Stimulated activated CD8-positive, alpha-beta memory T cell treated with anti-CD3 and anti-CD28 coated beads, Interleukin-15, amount 100 ng/mL, for 1 hour (primary cell): Measurements from ENCODE around the gene SYT11.
"Not testable (repeated sequence)": the region's sequence is repeated elsewhere in the genome, so short reads cannot be mapped to it uniquely, and the experiment has no call there.

Source experiments
- DNase-seq: peaks from one replicate; pipeline ENCODE4 v3.0.0-alpha.2; 2020; ENCODE audit warnings: low read depth

SYT11 gene

DNA sequence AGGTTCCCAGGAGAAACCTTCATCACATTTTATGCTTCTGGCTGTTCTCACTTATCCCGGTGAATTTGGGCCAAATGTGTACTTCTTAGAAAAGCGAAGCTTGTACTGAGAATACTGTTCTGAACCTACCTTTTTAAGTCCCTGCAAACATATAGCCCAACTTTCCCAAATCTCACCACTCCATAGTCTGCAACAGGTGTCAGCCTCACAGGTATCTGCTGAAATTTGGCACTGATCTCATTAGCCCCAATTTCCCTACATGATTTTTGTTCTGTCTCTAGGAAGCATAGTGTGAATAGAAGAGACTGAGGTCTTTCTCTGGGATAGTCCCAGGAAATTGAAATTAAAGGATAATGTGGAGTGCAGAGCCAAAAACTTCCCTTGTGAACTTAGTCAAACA, 40.3 kb downstream of the SYT11 start:
- DNase-seq = no peak

DNA sequence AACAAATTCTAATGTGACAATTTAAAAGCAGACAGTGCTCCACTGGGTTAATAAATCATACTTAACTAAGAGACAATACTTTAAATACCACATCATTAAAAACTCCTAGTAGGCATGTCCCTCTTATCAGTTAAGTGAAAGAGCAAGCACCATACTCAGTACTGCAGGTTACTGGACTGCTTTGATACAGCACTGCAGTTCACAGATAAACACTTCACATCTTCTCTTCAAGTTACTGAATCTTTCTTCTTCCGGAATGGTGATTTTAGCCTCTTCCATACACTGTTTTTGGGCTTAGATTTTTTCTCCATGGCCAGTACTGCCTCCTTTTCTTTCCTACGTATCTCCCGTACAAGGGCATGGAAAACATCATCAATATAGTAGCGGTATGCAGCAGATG, 40.8 kb downstream of the SYT11 start:
- DNase-seq = no peak

DNA sequence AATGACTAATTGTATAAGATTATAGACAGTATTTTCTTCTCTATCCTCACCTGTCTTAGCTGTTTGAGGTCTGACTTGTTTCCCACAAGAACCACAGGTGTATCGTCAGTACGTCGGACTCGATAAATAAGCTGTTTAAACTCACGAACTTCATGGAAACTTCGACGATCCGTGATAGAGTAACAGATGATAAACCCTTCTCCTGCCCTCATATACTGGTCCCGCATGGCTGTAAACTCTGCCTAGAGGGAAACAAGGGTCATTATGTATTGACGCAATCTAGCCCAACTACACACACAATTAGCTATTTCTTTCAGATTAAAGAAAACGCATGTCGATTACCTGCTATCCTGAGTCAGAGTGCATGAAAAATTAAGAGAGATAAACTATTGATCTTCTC, 44.9 kb downstream of the SYT11 start:
- no peak for DNase-seq

DNA sequence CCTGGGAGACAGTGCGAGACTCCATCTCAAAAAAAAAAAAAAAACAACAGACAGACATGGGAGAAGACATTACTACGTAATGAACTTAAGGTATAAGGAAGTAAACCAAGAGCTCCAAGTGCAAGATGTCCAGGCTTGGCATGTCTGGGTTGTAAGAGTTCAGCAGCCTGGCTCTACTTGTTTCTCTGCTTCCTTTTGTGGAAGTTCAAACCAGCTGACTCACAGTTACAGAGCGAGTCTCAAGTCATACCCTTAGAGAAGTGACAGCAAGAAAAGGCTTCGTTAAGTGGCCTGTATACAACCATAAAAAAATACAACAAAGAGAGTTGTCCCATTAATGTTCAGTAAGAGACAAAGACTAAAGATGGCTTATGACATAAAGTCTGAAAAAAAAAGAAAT, 50.5 kb downstream of the SYT11 start:
- no peak for DNase-seq

DNA sequence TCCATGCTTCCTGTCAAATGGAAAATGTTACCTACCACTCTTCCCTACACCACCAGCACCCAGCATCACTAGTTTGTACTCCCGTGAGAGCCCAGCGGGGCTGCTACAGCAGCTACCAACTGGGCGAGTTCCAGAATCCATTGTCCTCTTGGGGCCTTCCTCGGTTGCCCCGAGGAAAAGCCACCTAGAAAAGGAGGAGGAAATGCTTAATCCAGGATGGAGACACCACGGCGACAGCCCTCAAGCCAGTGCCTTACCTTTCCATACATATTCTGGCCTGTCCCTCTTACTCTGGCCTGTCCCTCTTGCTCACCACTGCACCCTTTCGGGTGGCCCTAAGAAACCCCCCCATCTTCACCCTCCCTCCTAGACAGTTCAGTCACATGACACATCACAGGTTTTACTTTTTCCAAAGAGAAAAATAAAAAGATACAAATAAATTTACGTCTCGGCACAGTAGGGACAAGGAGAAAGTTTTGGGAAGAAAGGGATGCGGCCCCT, 51.3 kb downstream of the SYT11 start:
- DNase-seq = no peak

- DNase-seq = peak; percentile 69
Measured at GRCh38 chr1:155911156-155912055, 52.0 kb downstream of the SYT11 start, which contains the start of gene RIT1. RIT1 (minus strand) TSS chr1:155911349; CDS start chr1:155910761, 588 bp downstream.

DNA sequence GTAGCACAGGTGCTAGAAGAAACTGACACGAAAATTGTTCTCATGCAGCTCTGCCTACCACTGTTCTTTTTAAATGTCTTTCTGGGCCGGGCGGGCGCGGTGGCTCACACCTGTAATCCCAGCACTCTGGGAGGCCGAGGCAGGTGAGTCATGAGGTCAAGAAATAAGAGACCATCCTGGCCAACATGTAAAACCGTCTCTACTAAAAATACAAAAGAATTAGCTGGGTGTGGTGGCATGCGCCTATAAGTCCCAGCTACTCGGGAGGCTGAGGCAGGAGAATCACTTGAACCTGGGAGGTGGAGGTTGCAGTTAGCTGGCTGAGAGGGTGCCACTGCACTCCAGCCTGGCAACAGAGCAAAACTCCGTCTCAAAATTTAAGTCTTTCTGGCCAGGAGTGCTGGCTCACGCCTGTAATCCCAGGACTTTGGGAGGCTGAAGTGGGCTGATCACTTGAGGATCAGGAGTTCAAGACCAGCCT, 52.7 kb downstream of the SYT11 start:
- no peak for DNase-seq

DNA sequence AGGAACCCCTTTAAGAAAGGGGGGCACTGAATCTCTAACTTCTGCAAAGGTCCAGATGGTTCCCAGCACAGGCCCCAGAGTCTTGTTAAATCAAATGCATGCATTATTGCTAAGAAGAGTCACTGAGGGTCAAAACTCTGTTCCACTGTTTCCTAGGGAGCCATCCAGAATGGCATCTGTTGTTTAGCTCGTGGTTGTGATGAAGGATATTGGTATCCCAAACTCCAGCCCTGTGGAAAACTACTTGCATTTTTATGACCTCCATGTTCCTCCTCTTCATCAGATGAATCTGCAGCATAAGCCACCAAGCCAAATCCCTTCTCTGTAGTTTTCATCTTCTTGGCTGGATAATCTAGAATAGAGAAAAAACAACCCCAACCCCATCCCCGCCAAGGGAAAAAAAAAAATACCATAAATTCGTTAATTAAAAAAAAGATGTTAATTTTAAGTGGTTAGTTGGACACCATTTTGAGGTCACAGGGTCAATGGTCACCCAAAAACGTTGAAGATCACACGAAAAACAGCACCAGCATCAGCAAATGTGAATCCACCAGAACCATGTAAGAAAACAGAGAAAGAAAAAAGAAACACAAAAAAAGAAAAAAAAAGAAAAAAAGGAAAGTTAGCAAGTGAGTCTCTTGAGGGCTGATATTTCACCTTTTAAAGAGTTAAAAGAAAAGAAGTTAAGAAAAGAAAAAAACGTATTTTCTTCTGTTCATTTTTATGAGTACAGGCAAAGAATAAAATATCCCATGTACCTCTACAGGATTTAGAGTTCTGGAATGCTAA, 54.8 kb downstream of the SYT11 start:
- no peak for DNase-seq

GRCh38 chr1:155918660-155919059, 59.3 kb downstream of the SYT11 start:
- DNase-seq = no peak

- no peak for DNase-seq
Measured at GRCh38 chr1:155919801-155920200, 60.4 kb downstream of the SYT11 start.

DNA sequence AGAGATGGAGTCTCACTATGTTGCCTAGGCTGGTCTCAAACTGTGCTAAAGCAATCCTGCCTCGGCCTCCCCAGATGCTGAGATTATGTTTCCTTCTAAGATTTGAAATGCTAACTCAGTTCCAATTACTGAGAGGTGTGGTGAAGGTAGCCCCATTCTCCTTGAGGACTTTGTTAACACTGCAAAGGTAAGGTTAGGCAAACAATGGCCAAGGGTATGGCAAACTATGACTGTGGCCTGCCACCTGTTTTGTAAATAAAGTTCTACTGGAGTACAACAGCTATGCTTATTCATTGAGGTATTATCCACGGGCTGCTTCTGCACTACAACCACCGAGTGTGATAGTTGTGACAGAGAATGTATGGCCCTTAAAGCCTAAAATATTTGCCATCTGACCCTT, 61.4 kb downstream of the SYT11 start:
- no peak for DNase-seq

- no peak for DNase-seq
Measured at GRCh38 chr1:155925506-155925905, 66.1 kb downstream of the SYT11 start.

DNA sequence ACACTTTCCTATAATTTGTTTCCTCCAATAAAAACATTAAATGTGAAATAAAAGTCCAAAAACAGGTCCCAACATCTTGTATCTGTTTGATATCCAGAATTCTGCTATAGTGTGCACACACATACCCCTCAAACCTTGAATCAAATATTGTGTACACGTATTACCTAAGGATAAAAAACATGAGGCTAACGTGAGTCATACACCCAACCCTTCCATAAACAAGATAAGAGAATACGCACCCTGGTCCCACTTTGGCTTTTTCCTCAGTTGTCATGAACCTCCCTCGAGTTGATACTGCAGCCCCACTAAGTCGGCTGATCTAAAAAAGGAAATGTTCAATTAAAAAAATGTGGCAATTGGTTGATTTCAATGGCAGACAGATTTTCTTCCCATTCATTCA, 69.7 kb downstream of the SYT11 start:
- no peak for DNase-seq

GRCh38 chr1:155930725-155931124, 71.4 kb downstream of the SYT11 start:
- DNase-seq = not testable (repeated sequence)

DNA sequence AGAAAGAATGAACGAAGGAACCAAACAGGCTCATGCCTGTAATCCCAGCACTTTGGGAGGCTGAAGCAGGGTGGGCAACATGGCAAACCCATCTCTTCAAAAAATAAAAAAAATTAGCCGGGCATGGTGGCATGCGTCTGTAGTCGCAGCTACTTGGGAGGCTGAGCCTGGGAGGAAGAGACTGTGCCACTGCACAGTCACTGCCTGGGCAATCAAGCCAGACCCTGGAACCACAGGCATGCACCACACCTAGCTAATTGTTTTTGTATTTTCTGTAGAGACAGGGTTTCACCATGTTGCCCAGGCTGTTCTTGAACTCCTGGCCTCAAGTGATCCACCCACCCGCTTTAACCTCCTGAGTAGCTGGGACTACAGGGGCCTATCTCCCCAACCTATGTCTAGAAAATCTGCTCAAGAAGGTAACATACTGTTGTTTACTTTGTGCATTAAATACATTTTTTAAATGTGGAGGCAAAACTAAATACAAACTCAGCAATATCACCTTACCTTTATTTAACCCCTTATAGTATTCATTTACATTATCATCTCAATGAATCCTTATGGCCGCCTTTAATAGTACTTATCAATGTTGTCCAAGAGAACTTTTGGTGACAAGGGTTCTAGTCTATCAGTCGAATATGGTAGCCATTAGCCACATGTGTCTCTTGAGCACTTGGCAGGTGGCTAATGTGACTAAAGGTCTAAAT, 72.1 kb downstream of the SYT11 start:
- DNase-seq = no peak

GRCh38 chr1:155932081-155932480, 72.7 kb downstream of the SYT11 start:
- DNase-seq = no peak

DNA sequence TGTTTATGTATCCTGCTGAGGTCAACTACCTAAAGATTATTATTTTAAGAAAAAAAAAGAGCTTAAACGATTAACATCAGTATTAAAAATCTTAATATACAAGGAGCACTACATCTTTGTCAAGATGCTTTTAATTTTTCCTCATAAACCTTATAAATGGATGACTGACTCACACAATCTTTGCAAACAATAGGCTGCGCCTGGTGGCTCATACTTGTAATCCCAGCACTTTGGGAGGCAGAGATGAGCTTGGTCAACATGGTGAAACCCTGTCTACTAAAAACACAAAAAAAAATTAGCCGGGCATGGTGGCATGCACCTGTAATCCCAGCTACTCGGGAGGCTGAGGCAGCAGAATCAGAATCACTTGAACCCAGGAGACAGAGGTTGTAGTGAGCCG, 73.1 kb downstream of the SYT11 start:
- DNase-seq = no peak

DNA sequence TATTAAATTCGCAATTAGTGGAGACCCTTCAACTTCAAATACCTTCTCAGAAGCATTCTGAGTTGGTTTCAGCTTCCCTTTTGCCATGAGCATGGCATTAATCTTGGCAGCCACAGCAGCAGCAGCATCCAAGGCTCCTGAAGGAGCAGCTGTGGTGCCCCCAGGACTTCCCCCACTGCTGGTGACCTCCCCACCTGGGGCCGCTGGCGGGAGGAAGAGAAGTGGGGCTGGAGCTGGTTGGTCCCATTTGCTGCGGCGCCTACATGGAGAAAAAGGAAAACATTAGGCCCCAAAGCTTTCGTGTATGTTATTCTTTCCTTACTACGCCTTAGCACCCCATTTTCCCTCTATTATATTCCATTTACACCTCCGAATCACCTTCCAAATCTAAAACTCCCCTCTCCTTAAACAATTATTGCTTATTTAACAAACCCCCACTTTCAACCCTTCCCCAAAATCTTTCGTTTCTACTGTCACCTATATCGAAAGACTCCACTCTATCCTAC, 74.3 kb downstream of the SYT11 start:
- DNase-seq = no peak

DNA sequence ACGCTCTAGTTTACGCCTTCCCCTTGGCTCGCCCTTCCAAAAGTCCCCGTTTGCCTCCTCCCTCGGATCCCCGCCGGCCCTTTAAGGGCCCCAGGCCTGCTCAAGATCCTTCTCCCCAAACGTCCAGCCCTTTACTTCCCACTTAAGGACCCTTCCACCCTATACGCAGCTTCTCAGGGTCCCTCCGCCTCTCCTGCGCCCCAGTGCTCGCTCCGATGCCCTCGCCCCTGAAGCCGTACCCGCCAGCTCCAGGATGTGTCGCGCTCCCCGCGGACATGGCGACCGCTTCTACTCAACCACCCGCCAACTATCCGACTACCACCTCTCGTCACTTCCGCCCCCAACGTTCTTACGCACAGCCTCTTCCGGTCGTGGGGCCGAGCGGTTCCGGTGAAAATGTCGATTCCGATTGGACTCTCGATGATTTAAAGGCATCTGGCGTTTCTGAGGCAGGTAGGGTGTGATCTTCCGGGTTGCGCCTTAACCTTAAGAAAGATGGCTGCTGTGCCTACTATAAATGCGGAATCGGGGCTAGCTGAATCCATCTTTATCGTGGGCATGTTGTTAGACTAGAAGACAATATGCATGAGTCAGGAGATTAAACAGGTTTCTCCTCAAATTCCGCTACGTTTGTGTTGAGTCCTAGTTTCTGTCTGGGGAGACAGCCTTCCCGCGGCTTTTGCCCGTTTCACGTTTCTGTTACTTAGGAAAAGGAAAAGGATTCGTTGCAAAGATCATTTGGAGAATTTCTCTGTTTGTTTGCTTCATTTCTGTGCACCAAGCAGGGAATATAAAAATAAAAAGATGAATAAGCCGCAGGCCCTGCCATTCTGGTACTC, 74.9 kb downstream of the SYT11 start, which contains the start of gene KHDC4:
TSS of gene KHDC4 (minus strand) at position 317 of the 839 bp plus-strand sequence. CDS start at position 277, 40 bp downstream.
- peak; percentile 84 for DNase-seq
